DND-41 (cell line): ENCODE data around the gene AGAP5.

Source experiments
- ATAC-seq: fragments of 200-7000 bp; cut with Tn5 transposase; 3 replicates; pipeline ENCODE4 v1.9.1; 2021; ENCODE audit warnings: low read depth; ENCODE audit not compliant: insufficient read depth
- DNase-seq: peaks from one replicate; pipeline ENCODE4 v3.0.0-alpha.2; 2020
- H2AFZ ChIP-seq: 2 replicates; pipeline ENCODE4 v1.6.0; 2012; ENCODE audit warnings: low read depth, low read length
- H3K27ac ChIP-seq: 2 replicates; pipeline ENCODE4 v1.5.1; 2012; ENCODE audit warnings: low read length, inconsistent platforms
- H3K27me3 ChIP-seq: fragments of 200-600 bp; sonication (generic); 2 replicates; pipeline ENCODE4 v1.6.0; 2012; ENCODE audit warnings: low read length, mild to moderate bottlenecking, inconsistent platforms; ENCODE audit not compliant: insufficient read depth, poor library complexity
- H3K36me3 ChIP-seq: 2 replicates; pipeline ENCODE4 v1.5.1; 2012; ENCODE audit warnings: low read length, inconsistent platforms; ENCODE audit not compliant: insufficient read depth
- H3K4me1 ChIP-seq: 2 replicates; pipeline ENCODE4 v1.5.1; 2012; ENCODE audit warnings: mild to moderate bottlenecking, low read length; ENCODE audit not compliant: insufficient read depth
- H3K4me2 ChIP-seq: 2 replicates; pipeline ENCODE4 v1.6.0; 2012; ENCODE audit warnings: mild to moderate bottlenecking, moderate library complexity, low read length, inconsistent platforms; ENCODE audit not compliant: insufficient read depth
- H3K4me3 ChIP-seq, 2 experiments: fragments of 200-600 bp in 1 of 2; shearing (Covaris generic) in 1 of 2; 2 replicates each; pipeline ENCODE4 v1.5.1; 2012 to 2016; ENCODE audit warnings: inconsistent platforms in 2 of 2, low read length in 2 of 2, mild to moderate bottlenecking in 2 of 2, low read depth in 1 of 2, moderate library complexity in 1 of 2
- H3K79me2 ChIP-seq: 2 replicates; pipeline ENCODE4 v1.6.0; 2012; ENCODE audit warnings: low read length, inconsistent platforms; ENCODE audit not compliant: insufficient read depth
- H3K9ac ChIP-seq: 2 replicates; pipeline ENCODE4 v1.6.0; 2012; ENCODE audit warnings: low read depth, mild to moderate bottlenecking, inconsistent platforms, low read length, moderate library complexity
- H3K9me3 ChIP-seq: 2 replicates; pipeline ENCODE4 v1.5.1; 2012; ENCODE audit warnings: low read length, moderate library complexity, mild to moderate bottlenecking, inconsistent platforms; ENCODE audit not compliant: insufficient read depth, severe bottlenecking
- H4K20me1 ChIP-seq: 2 replicates; pipeline ENCODE4 v1.6.0; 2012; ENCODE audit warnings: low read length; ENCODE audit not compliant: insufficient read depth
- CTCF ChIP-seq: IDR thresholded peaks from 2 replicates; pipeline ENCODE4 v1.5.1; 2012; ENCODE audit warnings: borderline replicate concordance, low read length, moderate library complexity, mild to moderate bottlenecking; ENCODE audit not compliant: poor library complexity, severe bottlenecking; ENCODE audit errors: extremely low read depth
- EZH2 ChIP-seq: IDR thresholded peaks from 3 replicates; pipeline ENCODE4 v1.6.1; 2012; ENCODE audit warnings: borderline replicate concordance, low read depth, mild to moderate bottlenecking, moderate library complexity, low read length, inconsistent platforms; ENCODE audit not compliant: severe bottlenecking

Gene AGAP5

GRCh38 chr10:73650537-73651331 is 47.2 kb downstream of the AGAP5 start:
- Histone ChIP-seq H4K20me1 (no peaks in the 10 kb centered on the region), H3K4me2 (no peak overlapping the region), H3K27me3 (no peaks in the 10 kb centered on the region), H3K36me3 (no peaks in the 10 kb centered on the region), H3K79me2 (no peaks in the 10 kb centered on the region), H3K9ac (no peak overlapping the region), H2AFZ (no peak overlapping the region), H3K4me1 (peaks cover 7% of the 10 kb centered on the region), H3K27ac (no peak overlapping the region), H3K4me3 (no peak overlapping the region), H3K9me3 (no peaks in the 10 kb centered on the region)
- TF ChIP-seq EZH2, result no peak
- no peak for TF ChIP-seq CTCF
- DNase-seq, result no peak
- no peak for ATAC-seq

- no peak overlapping the region for H2AFZ ChIP-seq
- no peak overlapping the region for H3K4me3 ChIP-seq
- no peak overlapping the region for H3K4me2 ChIP-seq
- no peak for ATAC-seq
- H3K4me1 ChIP-seq, result peaks cover under 1% of the 10 kb centered on the region
- no peaks in the 10 kb centered on the region for H3K79me2 ChIP-seq
- H3K27me3 ChIP-seq, result no peaks in the 10 kb centered on the region
- H3K9me3 ChIP-seq, result no peaks in the 10 kb centered on the region
- H3K9ac ChIP-seq, result no peak overlapping the region
- no peak for DNase-seq
- no peak overlapping the region for H3K27ac ChIP-seq
- TF ChIP-seq EZH2, result no peak
- no peak for TF ChIP-seq CTCF
- no peaks in the 10 kb centered on the region for H4K20me1 ChIP-seq
- no peaks in the 10 kb centered on the region for H3K36me3 ChIP-seq
These were observed 47.9 kb downstream of the AGAP5 start for GRCh38 chr10:73649876-73650536.

- ATAC-seq (no peak), DNase-seq (no peak)
- Histone ChIP-seq H3K4me1 (no peaks in the 10 kb centered on the region), H3K4me2 (no peak overlapping the region), H3K27me3 (no peaks in the 10 kb centered on the region), H2AFZ (no peak overlapping the region), H4K20me1 (no peaks in the 10 kb centered on the region), H3K27ac (no peak overlapping the region), H3K36me3 (no peaks in the 10 kb centered on the region), H3K79me2 (no peaks in the 10 kb centered on the region), H3K9ac (no peak overlapping the region), H3K9me3 (no peaks in the 10 kb centered on the region), H3K4me3 (no peak overlapping the region)
- TF ChIP-seq CTCF (no peak), EZH2 (no peak)
These were observed 48.7 kb downstream of the AGAP5 start for GRCh38 chr10:73648975-73649829.
